Gastrocnemius medialis (tissue), 4 donors: Measurements from ENCODE around the gene SRF. TPM values are rescaled to one million over a fixed set of nuclear protein-coding genes. Genes with fewer than 3 reads are reported as not detected.

Source experiments
- ATAC-seq, 2 donors: fragments of 150-250 bp; one replicate each; pipeline ENCODE4 v1.9.1; 2016
- DNase-seq, 2 donors: peaks; one replicate each; pipeline ENCODE4 v3.0.0-alpha.2; 2019
- H3K27ac ChIP-seq, 4 donors: fragments of 200-600 bp; sonication (generic); 1 replicate in 1 of 4; 2 replicates in 3 of 4; pipeline ENCODE4 v1.5.1; 2016 to 2018; ENCODE audit warnings: mild to moderate bottlenecking in 2 of 4, moderate library complexity in 1 of 4
- H3K27me3 ChIP-seq, 3 donors: fragments of 200-600 bp; sonication (generic) in 2 of 3; 1 replicate in 1 of 3; 2 replicates in 2 of 3; pipeline versions ENCODE4 v1.5.1 to v1.6.0; 2016 to 2019; ENCODE audit warnings: mild to moderate bottlenecking in 1 of 3, moderate library complexity in 1 of 3
- H3K36me3 ChIP-seq, 2 donors: fragments of 200-600 bp; sonication (generic) in 1 of 2; one replicate each; pipeline ENCODE4 v1.5.1; 2017 to 2018
- H3K4me1 ChIP-seq, 2 donors: fragments of 200-600 bp; sonication (generic) in 1 of 2; one replicate each; pipeline ENCODE4 v1.5.1; 2016 to 2017; ENCODE audit warnings: mild to moderate bottlenecking in 2 of 2
- H3K4me3 ChIP-seq, 4 donors: fragments of 200-600 bp; sonication (generic) in 3 of 4; 1 replicate in 1 of 4; 2 replicates in 3 of 4; pipeline ENCODE4 v1.5.1; 2016 to 2019; ENCODE audit warnings: mild to moderate bottlenecking in 2 of 4
- H3K9me3 ChIP-seq, 3 donors: fragments of 200-600 bp; sonication (generic) in 2 of 3; 1 replicate in 1 of 3; 2 replicates in 2 of 3; pipeline ENCODE4 v1.5.1; 2016 to 2019
- POLR2A ChIP-seq, 2 donors: fragments of 450-650 bp; IDR thresholded peaks; one replicate each; pipeline ENCODE4 v1.6.1; 2017; ENCODE audit warnings: antibody characterized with exemption in 2 of 2, mild to moderate bottlenecking in 2 of 2, moderate library complexity in 2 of 2
- in situ Hi-C, 4 donors: fragments of 200-750 bp; cut with MboI; loops; one replicate each; pipeline versions ENCODE4 v1.15.0 to v1.8.0; 2017; ENCODE audit warnings: low sequenced_read_pairs in 4 of 4
- intact Hi-C: fragments of 100-400 bp; cut with DNase I; formaldehyde crosslinking; loops from one replicate; pipeline ENCODE4 v1.15.1; 2023; ENCODE audit warnings: low total_unique reads
- total RNA-seq, 4 donors: library from RNA; depleted of rRNA; stranded (reverse); fragments of >200 nt; gene quantifications; one replicate each; pipeline versions ENCODE4 v1.1.0 to v1.2.3, GENCODE V29; 2016
- TF ChIP-seq, protein P1 (sequence below), 5 experiments: fragments of 450-650 bp in 3 of 5; fragments of 200-600 bp in 2 of 5; sonication (generic) in 2 of 5; IDR thresholded peaks in 4 of 5; conservative IDR thresholded peaks in 1 of 5; 1 replicate in 4 of 5; 2 replicates in 1 of 5; pipeline ENCODE4 v1.5.1; 2016 to 2019; ENCODE audit warnings: antibody characterized with exemption in 5 of 5, mild to moderate bottlenecking in 3 of 5, moderate library complexity in 3 of 5

SRF gene
- total RNA-seq, 4 donors from 2014 or later: 35.2 to 54.7 (median 44.9) TPM

DNA sequence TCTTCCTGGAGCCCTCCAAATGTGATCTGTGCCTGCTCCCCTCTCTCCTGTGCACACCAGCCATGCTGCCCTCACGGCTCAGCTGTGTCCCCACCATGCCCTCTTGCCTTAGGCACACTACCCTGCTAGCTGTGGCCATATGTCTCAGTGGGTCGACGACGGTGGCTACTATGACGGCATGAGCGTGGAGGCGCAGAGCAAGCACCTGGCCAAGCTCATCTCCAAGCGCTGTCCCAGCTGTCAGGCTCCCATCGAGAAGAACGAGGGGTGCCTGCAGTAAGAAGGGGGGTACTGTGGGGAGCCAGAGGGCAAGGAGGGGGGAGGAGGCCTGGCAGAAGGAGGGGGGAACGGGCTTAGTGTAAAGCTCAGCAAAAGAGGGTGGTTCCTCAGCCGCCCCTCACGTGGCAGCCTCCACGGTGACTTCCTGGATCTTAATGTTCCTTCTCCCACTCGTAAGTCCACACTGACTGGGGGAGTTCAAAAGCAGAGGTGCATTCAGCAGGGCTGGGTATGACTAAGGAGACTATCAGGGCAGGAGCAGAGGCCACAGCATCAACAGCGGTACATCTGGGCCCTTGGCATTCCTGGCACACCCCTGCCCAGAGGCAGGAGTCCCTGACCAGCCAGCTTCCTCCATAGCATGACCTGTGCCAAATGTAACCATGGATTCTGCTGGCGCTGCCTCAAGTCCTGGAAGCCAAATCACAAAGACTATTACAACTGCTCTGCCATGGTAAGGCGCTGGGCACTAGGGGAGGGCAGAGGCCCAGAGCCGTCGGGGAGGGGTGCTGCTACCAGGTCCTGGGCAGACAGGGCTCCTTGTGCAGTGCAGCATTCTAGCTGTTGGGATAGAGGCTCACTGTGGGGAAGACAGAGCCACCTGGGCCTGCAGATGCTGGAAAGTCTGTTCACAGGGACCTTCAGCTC is 50.2 kb downstream of the SRF start:
- intact Hi-C loops: no loop called here
- ATAC-seq (no peak), DNase-seq (no peak)
- Histone ChIP-seq H3K36me3 (peaks cover 0 to 53% of the 10 kb centered on the region in 2 donors), H3K27me3 (no peaks in the 10 kb centered on the region), H3K4me1 (no peaks in the 10 kb centered on the region), H3K4me3 (no peak overlapping the region), H3K9me3 (no peaks in the 10 kb centered on the region), H3K27ac (no peak overlapping the region)
- TF ChIP-seq POLR2A (IDR thresholded peaks at IDR 0.05): no peak
- TF ChIP-seq, protein P1, sequence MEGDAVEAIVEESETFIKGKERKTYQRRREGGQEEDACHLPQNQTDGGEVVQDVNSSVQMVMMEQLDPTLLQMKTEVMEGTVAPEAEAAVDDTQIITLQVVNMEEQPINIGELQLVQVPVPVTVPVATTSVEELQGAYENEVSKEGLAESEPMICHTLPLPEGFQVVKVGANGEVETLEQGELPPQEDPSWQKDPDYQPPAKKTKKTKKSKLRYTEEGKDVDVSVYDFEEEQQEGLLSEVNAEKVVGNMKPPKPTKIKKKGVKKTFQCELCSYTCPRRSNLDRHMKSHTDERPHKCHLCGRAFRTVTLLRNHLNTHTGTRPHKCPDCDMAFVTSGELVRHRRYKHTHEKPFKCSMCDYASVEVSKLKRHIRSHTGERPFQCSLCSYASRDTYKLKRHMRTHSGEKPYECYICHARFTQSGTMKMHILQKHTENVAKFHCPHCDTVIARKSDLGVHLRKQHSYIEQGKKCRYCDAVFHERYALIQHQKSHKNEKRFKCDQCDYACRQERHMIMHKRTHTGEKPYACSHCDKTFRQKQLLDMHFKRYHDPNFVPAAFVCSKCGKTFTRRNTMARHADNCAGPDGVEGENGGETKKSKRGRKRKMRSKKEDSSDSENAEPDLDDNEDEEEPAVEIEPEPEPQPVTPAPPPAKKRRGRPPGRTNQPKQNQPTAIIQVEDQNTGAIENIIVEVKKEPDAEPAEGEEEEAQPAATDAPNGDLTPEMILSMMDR (IDR thresholded peaks at IDR 0.05 in 4 of 5, conservative IDR thresholded peaks at IDR 0.05 in 1 of 5): no peak
- in situ Hi-C loops: no loop called here

DNA sequence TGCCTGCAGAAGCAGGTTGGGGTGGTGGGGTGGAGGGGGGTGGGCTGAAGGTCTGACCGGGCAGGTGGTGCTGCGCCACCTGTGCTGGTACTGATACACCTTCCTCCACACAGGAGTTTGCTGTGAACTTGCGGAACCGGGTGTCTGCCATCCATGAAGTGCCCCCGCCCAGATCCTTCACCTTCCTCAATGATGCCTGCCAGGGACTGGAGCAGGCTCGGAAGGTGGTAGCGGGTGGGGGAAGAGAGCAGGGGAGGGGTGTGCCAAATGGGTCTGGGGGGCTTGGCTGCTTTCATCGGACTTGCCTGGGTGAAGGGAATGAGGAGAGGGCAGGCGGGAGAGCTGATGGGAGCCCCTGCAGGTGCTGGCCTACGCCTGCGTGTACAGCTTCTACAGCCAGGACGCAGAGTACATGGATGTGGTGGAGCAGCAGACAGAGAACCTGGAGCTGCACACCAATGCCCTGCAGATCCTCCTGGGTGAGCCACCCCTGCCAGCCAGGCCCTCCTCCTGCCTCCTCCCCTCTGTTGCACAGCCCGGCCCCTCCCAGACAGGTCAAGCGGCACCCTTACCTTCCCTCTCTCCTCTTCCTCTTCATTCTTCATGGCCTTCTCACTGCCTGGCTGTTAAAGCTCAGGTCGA is 51.5 kb downstream of the SRF start:
- no peak for DNase-seq
- Histone ChIP-seq H3K36me3 (peaks cover 0 to 41% of the 10 kb centered on the region in 2 donors), H3K4me3 (no peak overlapping the region), H3K27ac (no peak overlapping the region), H3K27me3 (no peaks in the 10 kb centered on the region), H3K4me1 (no peaks in the 10 kb centered on the region), H3K9me3 (no peaks in the 10 kb centered on the region)
- TF ChIP-seq, protein P1 (IDR thresholded peaks at IDR 0.05 in 4 of 5, conservative IDR thresholded peaks at IDR 0.05 in 1 of 5): no peak
- no peak for TF ChIP-seq POLR2A (IDR thresholded peaks at IDR 0.05)
- no peak for ATAC-seq
- intact Hi-C loops: no loop called here
- in situ Hi-C loops: no loop called here

DNA sequence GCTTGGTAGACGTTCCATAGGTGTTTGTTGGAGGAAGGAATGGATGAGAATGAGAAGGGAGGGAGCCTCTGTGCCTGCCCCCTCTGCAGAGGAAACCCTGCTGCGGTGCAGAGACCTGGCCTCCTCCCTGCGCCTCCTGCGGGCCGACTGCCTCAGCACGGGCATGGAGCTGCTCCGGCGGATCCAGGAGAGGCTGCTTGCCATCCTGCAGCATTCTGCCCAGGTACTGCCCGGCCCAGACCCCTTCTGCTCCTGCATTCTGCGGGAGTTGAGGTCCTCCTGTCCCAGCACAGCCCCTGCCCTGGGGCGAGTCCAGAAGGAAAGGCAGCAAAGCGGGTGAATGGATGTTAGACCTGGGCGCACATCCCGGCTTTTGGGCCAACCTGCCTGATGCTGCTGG is 52.1 kb downstream of the SRF start:
- Histone ChIP-seq H3K27me3 (no peaks in the 10 kb centered on the region), H3K9me3 (no peaks in the 10 kb centered on the region), H3K4me3 (no peak overlapping the region), H3K36me3 (peaks cover 0 to 35% of the 10 kb centered on the region in 2 donors), H3K27ac (no peak overlapping the region), H3K4me1 (no peaks in the 10 kb centered on the region)
- in situ Hi-C loops: no loop called here
- TF ChIP-seq POLR2A (IDR thresholded peaks at IDR 0.05): no peak
- TF ChIP-seq, protein P1 (IDR thresholded peaks at IDR 0.05 in 4 of 5, conservative IDR thresholded peaks at IDR 0.05 in 1 of 5): no peak
- ATAC-seq: no peak
- intact Hi-C loops: no loop called here
- no peak for DNase-seq

DNA sequence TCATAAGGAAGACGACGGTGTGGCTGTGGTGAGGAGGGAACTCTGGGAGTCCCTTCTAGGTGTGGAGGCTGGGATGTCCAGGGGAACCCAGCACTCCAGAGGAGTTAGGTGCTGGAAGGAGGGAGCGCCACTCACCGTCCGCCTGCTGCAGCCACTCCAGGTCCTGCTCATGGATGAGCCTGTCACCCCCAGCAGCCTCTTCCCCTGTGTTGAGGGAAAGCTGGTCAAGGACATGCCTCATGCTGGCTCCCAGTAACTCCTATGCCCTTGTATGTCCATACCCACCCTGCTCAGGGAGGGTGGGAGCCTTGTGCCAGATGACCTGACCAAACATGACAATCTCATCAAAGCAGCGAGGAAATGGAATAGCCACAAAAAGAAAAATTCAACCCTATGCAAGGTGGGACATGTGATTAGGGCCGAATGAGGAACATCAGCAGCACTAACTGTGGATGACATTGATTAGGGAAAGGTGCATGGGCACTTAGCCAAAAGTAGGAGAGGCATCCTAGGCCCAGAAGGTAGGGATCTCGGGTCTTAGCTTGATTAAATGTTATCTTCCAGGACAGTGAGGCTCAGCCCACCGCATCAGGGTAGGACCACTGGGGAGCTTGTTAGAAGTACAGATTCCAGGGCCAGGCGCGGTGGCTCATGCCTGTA is 55.3 kb downstream of the SRF start:
- no peak for TF ChIP-seq POLR2A (IDR thresholded peaks at IDR 0.05)
- TF ChIP-seq, protein P1 (IDR thresholded peaks at IDR 0.05 in 4 of 5, conservative IDR thresholded peaks at IDR 0.05 in 1 of 5): no peak
- in situ Hi-C loops (loop anchor here in 1 of 4 donors (25.0 kb wide), 1 partner anchor 286 kb away; the partner anchor contains the start of genes LRRC73, POLR1C and YIPF3), intact Hi-C loops (no loop called here)
- Histone ChIP-seq H3K27ac (no peak overlapping the region), H3K4me3 (no peak overlapping the region), H3K36me3 (peaks cover 0 to 20% of the 10 kb centered on the region in 2 donors), H3K27me3 (no peaks in the 10 kb centered on the region), H3K9me3 (no peaks in the 10 kb centered on the region), H3K4me1 (peaks cover 4 to 6% of the 10 kb centered on the region in 2 donors)
- DNase-seq (no peak), ATAC-seq (no peak)
